Measurements from ENCODE around the gene NMUR1.

NMUR1 gene

GRCh38 chr2:231554748-231555545, 24.7 kb upstream of the NMUR1 start:
- H3K36me3 ChIP-seq (replicated peaks; ENCODE audit: low read depth, low read length), result no peaks in the 10 kb centered on the region
- H3K79me2 ChIP-seq (ENCODE audit: low read length), result no peaks in the 10 kb centered on the region
- no peaks in the 10 kb centered on the region for H4K20me1 ChIP-seq (ENCODE audit: insufficient read depth, low read length)
- no peak overlapping the region for H2AFZ ChIP-seq (ENCODE audit: low read depth, low read length)
- H3K9ac ChIP-seq (ENCODE audit: low read length), result no peak overlapping the region
- no peak for TF ChIP-seq CTCF (IDR thresholded peaks at IDR 0.05; ENCODE audit: low read depth, low read length)
- no peak for TF ChIP-seq EZH2phosphoT487 (IDR thresholded peaks at IDR 0.05; ENCODE audit: low read depth)
- H3K4me3 ChIP-seq (ENCODE audit: low read length), result no peak overlapping the region
- H3K9me3 ChIP-seq (ENCODE audit: insufficient read depth, low read length), result peaks cover 7% of the 10 kb centered on the region; the same call in 1 of the 2 replicates
- peaks cover 4% of the 10 kb centered on the region; the same call in 1 of the 2 replicates for H3K4me1 ChIP-seq (ENCODE audit: low read length)
- H3K4me2 ChIP-seq (ENCODE audit: low read length), result no peak overlapping the region
- no peak overlapping the region for H3K27ac ChIP-seq (ENCODE audit: low read length)
- no peaks in the 10 kb centered on the region for H3K27me3 ChIP-seq (ENCODE audit: low read depth, low read length)

GRCh38 chr2:231554327-231554726, 24.1 kb upstream of the NMUR1 start:
- Histone ChIP-seq H3K27ac (ENCODE audit: low read length) (no peak overlapping the region), H3K36me3 (replicated peaks; ENCODE audit: low read depth, low read length) (no peaks in the 10 kb centered on the region), H3K79me2 (ENCODE audit: low read length) (no peaks in the 10 kb centered on the region), H3K9ac (ENCODE audit: low read length) (no peak overlapping the region), H3K4me2 (ENCODE audit: low read length) (no peak overlapping the region), H4K20me1 (ENCODE audit: insufficient read depth, low read length) (no peaks in the 10 kb centered on the region), H2AFZ (ENCODE audit: low read depth, low read length) (no peak overlapping the region), H3K27me3 (ENCODE audit: low read depth, low read length) (no peaks in the 10 kb centered on the region), H3K4me1 (ENCODE audit: low read length) (peaks cover 5% of the 10 kb centered on the region), H3K4me3 (ENCODE audit: low read length) (no peak overlapping the region), H3K9me3 (ENCODE audit: insufficient read depth, low read length) (peaks cover 7% of the 10 kb centered on the region; the same call in 1 of the 2 replicates)
- no peak for TF ChIP-seq CTCF (IDR thresholded peaks at IDR 0.05; ENCODE audit: low read depth, low read length)
- TF ChIP-seq EZH2phosphoT487 (IDR thresholded peaks at IDR 0.05; ENCODE audit: low read depth), result no peak

- Histone ChIP-seq H3K4me1 (ENCODE audit: low read length) (peaks cover 9% of the 10 kb centered on the region), H3K9me3 (ENCODE audit: insufficient read depth, low read length) (peaks cover 7% of the 10 kb centered on the region; the same call in 1 of the 2 replicates), H3K4me3 (ENCODE audit: low read length) (no peak overlapping the region)
Measured at GRCh38 chr2:231552752-231553151, 22.5 kb upstream of the NMUR1 start.

More at GRCh38 chr2:231552752-231553151, 22.5 kb upstream of the NMUR1 start:
- no peaks in the 10 kb centered on the region for H3K79me2 ChIP-seq (ENCODE audit: low read length)
- no peak overlapping the region for H2AFZ ChIP-seq (ENCODE audit: low read depth, low read length)
- TF ChIP-seq CTCF (IDR thresholded peaks at IDR 0.05; ENCODE audit: low read depth, low read length) (no peak), EZH2phosphoT487 (IDR thresholded peaks at IDR 0.05; ENCODE audit: low read depth) (no peak)
- H3K9ac ChIP-seq (ENCODE audit: low read length), result no peak overlapping the region
- no peaks in the 10 kb centered on the region for H3K36me3 ChIP-seq (replicated peaks; ENCODE audit: low read depth, low read length)
- no peaks in the 10 kb centered on the region for H3K27me3 ChIP-seq (ENCODE audit: low read depth, low read length)
- H3K4me2 ChIP-seq (ENCODE audit: low read length), result no peak overlapping the region
- no peak overlapping the region for H3K27ac ChIP-seq (ENCODE audit: low read length)
- no peaks in the 10 kb centered on the region for H4K20me1 ChIP-seq (ENCODE audit: insufficient read depth, low read length)
